GM12878 (cell line): ENCODE measurements around the gene TXNIP. TPM values are rescaled to one million over a fixed set of nuclear protein-coding genes. Genes with fewer than 3 reads are reported as not detected.

Source experiments
- BACH1 ChIP-seq: fragments of 450-650 bp; IDR thresholded peaks from 2 replicates; pipeline ENCODE4 v1.6.1; 2017; ENCODE audit warnings: mild to moderate bottlenecking, borderline replicate concordance
- BMI1 ChIP-seq: fragments of 450-650 bp; IDR thresholded peaks from 2 replicates; pipeline ENCODE4 v1.6.1; 2016; ENCODE audit warnings: mild to moderate bottlenecking, moderate library complexity, borderline replicate concordance
- CEBPZ ChIP-seq: fragments of 150-350 bp; IDR thresholded peaks from 2 replicates; pipeline ENCODE4 v1.6.1; 2016; ENCODE audit warnings: low read depth, low read length
- CHD2 ChIP-seq: IDR thresholded peaks from 2 replicates; pipeline ENCODE4 v1.6.1; 2011; ENCODE audit warnings: low read depth, low read length, improper control_type of control experiment, borderline replicate concordance
- DPF2 ChIP-seq: fragments of 450-650 bp; IDR thresholded peaks from 2 replicates; pipeline ENCODE4 v1.6.1; 2017; ENCODE audit warnings: mild to moderate bottlenecking
- EED ChIP-seq: sonication (generic); IDR thresholded peaks from 2 replicates; pipeline ENCODE4 v1.6.1; 2016; ENCODE audit warnings: antibody characterized with exemption, low read depth
- GATAD2B ChIP-seq: fragments of 450-650 bp; conservative IDR thresholded peaks from 2 replicates; pipeline ENCODE4 v1.6.1; 2017; ENCODE audit warnings: low read depth, mild to moderate bottlenecking, moderate library complexity
- IRF5 ChIP-seq: fragments of 450-650 bp; IDR thresholded peaks from 2 replicates; pipeline ENCODE4 v1.6.1; 2017; ENCODE audit warnings: borderline replicate concordance
- MAX ChIP-seq: IDR thresholded peaks from 2 replicates; pipeline ENCODE4 v1.6.1; 2012; ENCODE audit warnings: low read depth, low read length, improper control_type of control experiment
- MEF2A ChIP-seq: IDR thresholded peaks from 2 replicates; pipeline ENCODE4 v1.6.1; 2011; ENCODE audit warnings: low read depth, mild to moderate bottlenecking, low read length, moderate library complexity; ENCODE audit not compliant: insufficient read depth
- NFXL1 ChIP-seq: fragments of 450-650 bp; IDR thresholded peaks from 2 replicates; pipeline ENCODE4 v1.6.1; 2017; ENCODE audit warnings: antibody characterized with exemption, mild to moderate bottlenecking, borderline replicate concordance
- PAX5 ChIP-seq: IDR thresholded peaks from 2 replicates; pipeline ENCODE4 v1.6.1; 2011; ENCODE audit warnings: low read depth, low read length, borderline replicate concordance
- PKNOX1 ChIP-seq: fragments of 450-650 bp; IDR thresholded peaks from 2 replicates; pipeline ENCODE4 v1.6.1; 2016; ENCODE audit warnings: mild to moderate bottlenecking
- POLR2AphosphoS2 ChIP-seq: IDR thresholded peaks from 2 replicates; pipeline ENCODE4 v1.6.1; 2011; ENCODE audit warnings: low read depth, mild to moderate bottlenecking, low read length, improper control_type of control experiment, moderate library complexity
- RBBP5 ChIP-seq: fragments of 200-600 bp; sonication (generic); conservative IDR thresholded peaks from 2 replicates; pipeline ENCODE4 v1.6.1; 2016
- SIN3A ChIP-seq: IDR thresholded peaks from 2 replicates; pipeline ENCODE4 v1.6.1; 2012; ENCODE audit warnings: low read depth, low read length, improper control_type of control experiment
- SKIL ChIP-seq: fragments of 450-650 bp; IDR thresholded peaks from 2 replicates; pipeline ENCODE4 v1.6.1; 2017; ENCODE audit warnings: mild to moderate bottlenecking, low read depth, inconsistent platforms; ENCODE audit not compliant: poor library complexity, severe bottlenecking
- SMARCA5 ChIP-seq: fragments of 450-650 bp; IDR thresholded peaks from 2 replicates; pipeline ENCODE4 v1.6.1; 2017; ENCODE audit warnings: mild to moderate bottlenecking
- SRF ChIP-seq, 2 experiments: IDR thresholded peaks; 2 replicates each; pipeline ENCODE4 v1.6.1; 2011; ENCODE audit warnings: low read depth in 2 of 2, low read length in 2 of 2, mild to moderate bottlenecking in 1 of 2, moderate library complexity in 1 of 2
- STAT1 ChIP-seq: fragments of 450-650 bp; conservative IDR thresholded peaks from 2 replicates; pipeline ENCODE4 v1.6.1; 2014; ENCODE audit warnings: antibody characterized with exemption, mild to moderate bottlenecking
- TAF1 ChIP-seq: IDR thresholded peaks from 2 replicates; pipeline ENCODE4 v1.6.1; 2011; ENCODE audit warnings: mild to moderate bottlenecking, low read depth, low read length, borderline replicate concordance
- TCF12 ChIP-seq: IDR thresholded peaks from 2 replicates; pipeline ENCODE4 v1.6.1; 2011; ENCODE audit warnings: low read depth, mild to moderate bottlenecking, low read length
- ZZZ3 ChIP-seq: IDR thresholded peaks from 2 replicates; pipeline ENCODE4 v1.6.1; 2011; ENCODE audit warnings: low read depth; ENCODE audit not compliant: control insufficient read depth, insufficient read length
- polyA plus RNA-seq, 11 experiments: library from polyadenylated mRNA; depleted of rRNA in 4 of 11; unstranded in 6 of 11; stranded (reverse) in 5 of 11; fragments of >200 nt; fragmentation: Nextera tagmentation in 4 of 11; fragmentation: Illumina TruSeq in 1 of 11; extraction: Ambion mirVana in 4 of 11; extraction: Trizol in 1 of 11; gene quantifications; 1 replicate in 1 of 11; 2 replicates in 10 of 11; pipeline versions ENCODE4 v1.2.1 to v1.2.3, GENCODE V29; 2011 to 2016; ENCODE audit warnings: inconsistent platforms in 2 of 11, missing spikeins in 2 of 11, low read depth in 1 of 11
- total RNA-seq, 4 experiments: library from RNA; depleted of rRNA in 3 of 4; stranded (reverse); fragments of >200 nt in 3 of 4; fragmentation: Illumina TruSeq in 1 of 4; extraction: Trizol in 1 of 4; gene quantifications; 2 replicates each; pipeline versions ENCODE4 v1.2.1 to v1.2.3, GENCODE V29; 2013 to 2021

The TXNIP gene
- total and polyA plus RNA-seq, 10 of the 15 experiments (the other 5 are each of a cell fraction or from before 2014, with no cell fraction given): 48.7 to 133 (median 107) TPM

GRCh38 chr1:145996433-145997015, at the start of gene TXNIP (continued):
- no peak for TF ChIP-seq STAT1
- TF ChIP-seq POLR2AphosphoS2: peak; percentile 99
- TF ChIP-seq SMARCA5: no peak
- TF ChIP-seq SIN3A: no peak; the same call in none of the 2 replicates
- no peak for TF ChIP-seq RBBP5
- TF ChIP-seq BMI1: no peak; the same call in 1 of the 2 replicates
- TF ChIP-seq PKNOX1: 0 out of 2 replicates have a peak, but pooled peaks have one; percentile 20
- TF ChIP-seq SRF (IDR thresholded peaks at IDR 0.05; ENCODE audit: low read depth in 2 of 2, low read length in 2 of 2): peak in 1 of 2 experiments; percentile 67; a peak in 1 of 4 replicates
- peak; percentile 98 for TF ChIP-seq MAX
- TF ChIP-seq ZZZ3: no peak
- peak; percentile 93 for TF ChIP-seq EED
- peak; percentile 46 for TF ChIP-seq SKIL
- TF ChIP-seq CEBPZ: no peak
- no peak for TF ChIP-seq IRF5
- no peak for TF ChIP-seq NFXL1
- peak; percentile 94 for TF ChIP-seq TAF1
- peak; percentile 84; the same call in 1 of the 2 replicates for TF ChIP-seq TCF12
- TF ChIP-seq CHD2: peak; percentile 83
- peak; percentile 25; the same call in 1 of the 2 replicates for TF ChIP-seq PAX5
- TF ChIP-seq DPF2: no peak
- TF ChIP-seq GATAD2B: peak; percentile 98
- peak; percentile 71; the same call in 1 of the 2 replicates for TF ChIP-seq MEF2A
- no peak; the same call in 1 of the 2 replicates for TF ChIP-seq BACH1
